GM06990 (cell line): ENCODE data around the gene DDA1.

Experiments used
- DNase-seq: peaks from one replicate; pipeline ENCODE4 v3.0.0-alpha.2; 2011; ENCODE audit not compliant: insufficient read length; ENCODE audit errors: extremely low read depth
- H3K27me3 ChIP-seq: replicated peaks from 2 replicates; pipeline ENCODE4 v1.6.0; 2011; ENCODE audit warnings: low read length; ENCODE audit not compliant: control insufficient read depth, insufficient read depth
- H3K36me3 ChIP-seq: 2 replicates; pipeline ENCODE4 v1.5.1; 2011; ENCODE audit warnings: low read length; ENCODE audit not compliant: control insufficient read depth, insufficient read depth
- H3K4me3 ChIP-seq: replicated peaks from 2 replicates; pipeline ENCODE4 v1.5.1; 2011; ENCODE audit warnings: low read depth, mild to moderate bottlenecking, control low read depth, low read length
- CTCF ChIP-seq: IDR thresholded peaks from 2 replicates; pipeline ENCODE4 v1.5.1; 2011; ENCODE audit warnings: low read length, control low read depth, mild to moderate bottlenecking, inconsistent platforms; ENCODE audit not compliant: insufficient read depth, poor library complexity, severe bottlenecking

Gene DDA1

GRCh38 chr19:17275441-17276175, 33.8 kb upstream of the DDA1 start:
- TF ChIP-seq CTCF, result no peak
- H3K4me3 ChIP-seq, result no peak overlapping the region
- H3K27me3 ChIP-seq, result no peaks in the 10 kb centered on the region
- no peak for DNase-seq
- H3K36me3 ChIP-seq, result peaks cover 22% of the 10 kb centered on the region

- TF ChIP-seq CTCF, result no peak
- peaks cover 20% of the 10 kb centered on the region for H3K36me3 ChIP-seq
- no peak overlapping the region for H3K4me3 ChIP-seq
- no peak for DNase-seq
- no peaks in the 10 kb centered on the region for H3K27me3 ChIP-seq
Observed at GRCh38 chr19:17279436-17279835, 29.9 kb upstream of the DDA1 start.

- no peak for TF ChIP-seq CTCF
- peaks cover 19% of the 10 kb centered on the region for H3K36me3 ChIP-seq
- H3K27me3 ChIP-seq, result no peaks in the 10 kb centered on the region
- H3K4me3 ChIP-seq, result peak within 1 kb of the TSS; percentile 67
- DNase-seq, result peak; percentile 86
Observed at GRCh38 chr19:17281391-17282304, 27.7 kb upstream of the DDA1 start, which contains the start of gene ANKLE1. ANKLE1 (plus strand) TSS chr19:17281901; CDS start chr19:17281921, 20 bp downstream.

- Histone ChIP-seq H3K36me3 (peaks cover 13% of the 10 kb centered on the region), H3K27me3 (no peaks in the 10 kb centered on the region), H3K4me3 (peak overlapping the region; percentile 67)
- TF ChIP-seq CTCF, result peak; percentile 94
- DNase-seq, result peak; percentile 92
Observed at GRCh38 chr19:17282488-17283125, 26.8 kb upstream of the DDA1 start.

- H3K27me3 ChIP-seq, result no peaks in the 10 kb centered on the region
- no peak for TF ChIP-seq CTCF
- no peak overlapping the region for H3K4me3 ChIP-seq
- peaks cover 13% of the 10 kb centered on the region for H3K36me3 ChIP-seq
- DNase-seq, result no peak
Observed at GRCh38 chr19:17283504-17283996, 25.8 kb upstream of the DDA1 start.
